Activated CD4-positive, alpha-beta T cell treated with anti-CD3 and anti-CD28 coated beads, Interleukin-2, amount 50 U/mL, for 4 hours (primary cell): ENCODE data around the gene NRTN.

Experiments used
- DNase-seq, 2 experiments: peaks; one replicate each; pipeline ENCODE4 v3.0.0-alpha.2; 2020

The NRTN gene

DNA sequence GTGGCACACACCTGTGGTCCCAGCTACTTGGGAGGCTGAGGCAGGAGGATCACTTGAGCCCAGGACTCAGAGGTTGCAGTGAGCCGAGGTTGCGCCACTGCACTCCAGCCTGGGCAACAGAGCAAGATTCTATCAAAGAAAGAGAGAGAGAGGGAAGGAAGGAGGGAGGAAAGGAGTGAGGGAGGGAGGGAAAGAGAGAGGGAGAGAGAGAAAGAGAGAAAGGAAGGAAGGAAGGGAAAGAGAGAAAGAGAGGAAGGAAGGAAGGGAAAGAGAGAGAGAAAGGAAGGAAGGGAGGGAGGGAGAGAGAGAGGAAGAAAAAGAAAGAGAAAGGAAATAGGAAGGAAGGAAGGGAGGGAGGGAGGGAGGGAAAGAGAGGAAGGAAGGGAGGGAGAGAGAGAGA lies 12.4 kb downstream of the NRTN start:
- DNase-seq: no peak

DNA sequence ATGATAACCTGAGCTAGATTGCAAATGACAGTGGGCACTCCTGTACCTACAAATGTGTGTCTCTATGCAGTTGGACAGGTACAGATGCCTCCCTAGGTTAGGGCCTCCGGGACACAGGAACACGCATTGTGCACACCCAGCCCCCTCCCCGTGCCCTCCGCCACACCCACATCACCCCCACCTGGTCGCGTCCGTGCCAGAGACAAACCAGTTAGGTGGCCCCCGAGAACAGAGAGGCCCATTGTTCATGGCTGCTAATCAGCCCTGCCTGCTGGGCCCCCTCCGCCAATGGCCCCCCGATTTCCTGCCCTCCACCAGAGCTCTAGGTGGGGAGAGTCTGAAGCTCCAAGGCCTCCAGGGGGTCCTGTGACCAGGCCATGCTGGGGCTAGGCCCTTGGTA lies 13.7 kb downstream of the NRTN start:
- DNase-seq: no peak

- DNase-seq: no peak
Observed at GRCh38 chr19:5820785-5821184, 15.9 kb downstream of the NRTN start.

GRCh38 chr19:5821521-5822180 lies 16.8 kb downstream of the NRTN start:
- DNase-seq: no peak

GRCh38 chr19:5822181-5822844 lies 17.4 kb downstream of the NRTN start:
- DNase-seq: no peak

- no peak for DNase-seq
Observed at GRCh38 chr19:5823579-5824281, 18.9 kb downstream of the NRTN start.

- no peak for DNase-seq
Observed at GRCh38 chr19:5824751-5825150, 19.9 kb downstream of the NRTN start.

DNA sequence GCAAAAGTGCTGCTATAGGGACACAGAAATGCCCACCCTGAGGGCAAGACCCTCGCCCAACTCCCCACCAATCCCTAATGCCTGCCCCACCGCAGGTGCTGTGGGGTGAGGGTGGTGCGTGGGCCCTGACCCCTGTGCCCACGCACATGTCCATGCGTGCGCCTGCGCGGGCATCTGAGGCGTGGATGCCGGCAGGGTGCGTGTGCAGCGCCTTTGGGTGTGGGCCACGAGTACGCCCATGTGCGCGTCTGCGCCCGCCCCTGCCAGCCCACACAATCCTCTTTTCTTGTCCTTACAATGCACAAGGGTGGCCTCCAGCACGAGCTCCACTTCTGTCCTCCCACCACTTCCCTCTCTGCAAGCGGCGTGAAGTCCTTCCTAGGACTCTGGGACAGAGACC lies 20.3 kb downstream of the NRTN start:
- no peak for DNase-seq

DNA sequence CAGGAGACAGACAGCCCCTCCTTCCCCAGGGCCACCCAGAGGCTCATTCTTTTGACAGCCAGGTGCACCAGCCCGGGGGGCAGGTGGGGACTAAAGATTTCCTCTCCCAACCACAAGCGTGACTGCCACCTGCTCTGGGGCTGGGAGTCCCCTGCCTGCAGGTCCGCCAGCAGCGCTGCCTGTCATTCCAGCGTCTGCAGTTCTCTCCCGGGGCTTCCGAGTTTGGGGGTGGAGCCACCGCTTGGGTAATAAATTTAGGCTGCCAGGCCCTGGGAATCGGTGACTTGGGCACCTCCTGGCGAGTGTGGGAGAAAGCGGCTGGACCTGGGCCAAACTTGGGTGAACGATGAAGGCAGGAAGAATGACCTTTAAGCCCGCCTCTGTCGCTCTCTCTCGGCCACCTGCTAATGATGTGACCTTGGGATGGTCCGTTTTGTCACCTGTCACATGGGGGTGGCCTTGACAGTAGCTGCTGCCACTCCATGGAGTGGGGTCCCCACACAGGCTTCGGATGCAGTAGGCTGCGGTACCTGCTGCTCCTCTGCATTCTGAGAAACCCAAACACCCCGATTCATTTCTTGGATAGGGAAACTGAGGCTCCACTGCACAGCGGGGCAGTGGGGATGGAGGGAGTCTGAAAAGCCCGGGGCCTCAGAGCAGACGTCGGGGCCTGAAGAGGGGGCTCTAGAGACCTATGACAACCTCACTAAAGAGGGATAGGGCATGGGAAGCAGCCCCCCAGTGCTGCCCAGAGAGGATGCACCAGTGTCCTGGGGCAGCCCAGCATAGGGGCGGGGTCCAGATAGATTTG lies 21.9 kb downstream of the NRTN start:
- no peak for DNase-seq

- no peak for DNase-seq
Observed at GRCh38 chr19:5827342-5827890, 22.5 kb downstream of the NRTN start.

GRCh38 chr19:5827891-5828660 lies 23.2 kb downstream of the NRTN start:
- DNase-seq: peak; percentile 87 to 90

GRCh38 chr19:5828661-5829566 lies 24.0 kb downstream of the NRTN start:
- DNase-seq: no peak

DNA sequence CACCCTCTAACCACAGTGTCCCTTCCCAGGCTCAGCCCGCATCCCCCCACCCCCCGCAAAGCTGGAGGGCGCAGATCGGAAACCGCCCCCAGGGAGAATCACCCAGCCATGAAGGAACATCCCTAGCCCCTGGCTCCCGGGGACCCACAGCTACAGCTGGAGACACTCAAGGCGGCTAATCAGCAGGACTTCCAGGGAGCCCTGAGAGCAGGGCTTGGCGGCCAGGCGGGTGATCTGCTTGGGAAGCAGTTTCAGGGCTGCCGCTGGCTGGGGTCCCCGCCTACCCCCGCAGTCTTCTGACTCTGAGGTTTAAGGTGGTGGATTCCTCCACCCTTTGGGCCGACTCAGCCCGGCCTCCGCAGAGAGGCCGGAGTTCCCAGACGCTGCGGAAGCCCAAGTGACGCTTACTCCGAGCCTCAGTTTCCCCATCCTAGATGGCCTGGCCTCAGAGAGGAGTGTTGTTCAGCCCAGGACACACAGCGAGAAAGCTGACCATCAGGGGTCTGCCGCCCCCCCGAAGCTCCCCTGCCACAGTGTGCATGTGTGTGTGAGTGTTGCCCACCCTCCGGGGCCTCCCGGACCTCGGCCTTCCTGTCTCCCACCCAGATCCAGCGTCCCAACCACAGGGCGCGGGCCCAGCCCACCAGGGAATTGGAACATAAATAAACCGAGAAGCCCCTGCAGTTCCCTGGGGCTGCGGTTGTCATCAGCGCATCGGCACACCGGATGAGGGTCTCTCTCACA lies 24.9 kb downstream of the NRTN start:
- DNase-seq: no peak

- DNase-seq: no peak
Observed at GRCh38 chr19:5831159-5831558, 26.3 kb downstream of the NRTN start.

DNA sequence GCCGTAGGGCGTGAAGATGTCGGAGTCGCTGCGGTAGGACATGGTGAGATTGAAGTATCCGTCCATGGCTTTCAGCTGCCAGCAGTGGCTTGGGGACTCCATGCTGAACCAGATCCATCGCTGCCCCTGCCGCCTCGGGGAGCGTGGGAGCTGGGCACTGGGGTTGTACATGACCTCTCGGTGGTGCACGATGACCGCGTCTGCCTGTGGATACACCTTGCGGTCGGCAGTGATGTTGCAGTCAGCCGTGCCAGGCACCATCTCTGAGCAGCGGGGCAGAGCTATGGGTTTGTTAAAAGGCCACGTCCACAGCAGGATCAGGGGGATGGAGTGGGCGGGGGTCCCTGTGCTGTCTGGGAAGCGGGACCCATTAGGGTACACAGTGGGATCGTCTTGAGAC lies 27.2 kb downstream of the NRTN start:
- DNase-seq: no peak

- no peak for DNase-seq
Observed at GRCh38 chr19:5832527-5833216, 27.8 kb downstream of the NRTN start.

DNA sequence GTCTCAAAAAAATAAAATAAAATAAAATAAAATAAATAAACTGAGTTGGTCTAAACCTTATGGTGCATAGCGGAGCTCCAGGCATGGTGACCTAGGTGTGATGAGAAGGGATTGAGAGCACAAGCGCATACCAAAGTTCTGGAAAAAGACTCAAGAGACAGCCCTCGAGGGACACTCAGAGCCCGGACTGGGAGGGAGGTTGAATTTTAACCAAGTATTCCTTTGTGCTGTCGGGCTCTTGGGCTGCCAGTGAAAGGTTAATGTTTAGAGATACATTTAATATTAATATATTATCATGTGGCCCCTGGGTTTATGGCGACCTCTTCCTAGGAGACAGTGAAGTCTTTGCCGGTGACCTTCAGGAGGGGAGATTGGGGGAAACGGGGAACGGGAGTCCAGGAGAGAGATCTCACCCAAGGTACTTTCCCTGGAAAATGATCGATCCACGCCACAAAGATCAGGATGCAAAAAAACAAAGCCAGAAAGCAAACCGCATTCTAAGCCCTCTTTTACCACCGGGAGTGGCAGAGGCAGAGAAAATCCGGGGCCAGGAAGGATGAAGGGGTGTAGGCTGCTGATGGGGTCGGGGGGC lies 33.0 kb downstream of the NRTN start:
- no peak for DNase-seq

DNA sequence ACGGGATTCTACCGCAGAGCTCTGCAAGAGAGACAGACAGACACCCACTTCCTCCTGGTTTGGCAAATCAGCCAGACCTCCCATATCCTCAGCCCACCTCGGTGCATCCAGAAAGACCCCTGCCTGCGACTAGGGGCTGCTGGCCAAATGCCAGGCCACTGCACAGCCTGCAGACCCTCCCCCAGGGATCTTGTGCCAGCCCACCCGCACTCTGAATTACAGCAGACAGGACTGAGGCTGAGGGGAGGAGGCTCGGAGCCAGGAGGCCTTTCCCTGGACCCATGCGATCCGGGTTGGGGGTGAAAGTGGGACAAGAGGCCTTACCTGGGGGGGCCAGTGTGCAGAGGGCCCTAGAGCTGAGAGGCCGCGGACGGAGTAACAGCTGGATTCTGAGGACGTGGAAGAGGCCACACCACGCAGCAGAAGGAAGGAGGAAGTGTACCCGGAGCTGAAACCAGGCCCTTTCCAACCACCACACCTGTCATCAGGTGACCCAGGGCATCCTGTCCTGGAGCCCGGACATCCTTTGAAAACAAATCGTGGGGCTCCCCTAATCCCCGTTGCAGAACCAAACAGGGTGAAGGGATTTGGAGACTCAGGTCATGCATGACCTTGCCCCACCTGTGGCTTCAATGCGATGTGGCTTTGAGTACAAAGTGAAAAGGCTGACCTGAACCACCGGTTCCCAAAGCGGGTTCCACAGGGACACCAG lies 33.6 kb downstream of the NRTN start:
- no peak for DNase-seq
